ENCODE results near the gene DRAXIN.

Gene DRAXIN

DNA sequence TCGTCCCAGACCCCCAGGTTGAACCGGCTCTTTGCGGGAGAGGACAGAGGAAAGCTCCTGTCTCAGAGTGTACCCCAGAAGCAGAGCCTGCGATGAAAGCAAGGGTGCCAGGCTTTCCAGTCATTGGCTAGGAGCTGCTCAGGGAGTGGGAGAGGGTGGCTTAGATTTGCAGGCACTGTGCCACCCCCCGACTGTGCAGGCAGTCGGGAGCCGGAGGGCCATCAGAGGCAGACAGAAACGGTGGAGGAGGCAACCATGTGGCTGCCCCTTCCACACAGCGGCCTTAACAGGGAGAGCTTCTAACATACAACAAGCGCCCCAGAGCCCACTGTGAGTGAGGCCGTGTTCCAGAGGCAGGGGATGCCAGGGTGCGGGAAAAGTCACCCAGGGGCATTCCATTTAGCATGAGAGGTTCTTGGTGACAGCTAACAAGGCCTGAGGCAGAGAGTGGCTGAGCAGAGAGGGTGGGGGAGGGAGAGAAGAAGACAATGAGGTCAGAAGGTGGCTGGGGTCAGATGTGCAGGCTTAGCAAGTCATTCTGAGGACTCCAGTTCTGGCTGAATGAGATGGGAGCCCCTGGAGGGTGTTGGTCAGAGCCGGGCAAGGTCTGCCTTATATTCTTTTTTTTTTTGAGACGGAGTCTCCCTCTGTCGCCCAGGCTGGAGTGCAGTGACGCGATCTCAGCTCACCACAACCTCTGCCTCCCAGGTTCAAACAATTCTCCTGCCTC is 61.0 kb downstream of the DRAXIN start:
- no peak for FAIRE-seq

DNA sequence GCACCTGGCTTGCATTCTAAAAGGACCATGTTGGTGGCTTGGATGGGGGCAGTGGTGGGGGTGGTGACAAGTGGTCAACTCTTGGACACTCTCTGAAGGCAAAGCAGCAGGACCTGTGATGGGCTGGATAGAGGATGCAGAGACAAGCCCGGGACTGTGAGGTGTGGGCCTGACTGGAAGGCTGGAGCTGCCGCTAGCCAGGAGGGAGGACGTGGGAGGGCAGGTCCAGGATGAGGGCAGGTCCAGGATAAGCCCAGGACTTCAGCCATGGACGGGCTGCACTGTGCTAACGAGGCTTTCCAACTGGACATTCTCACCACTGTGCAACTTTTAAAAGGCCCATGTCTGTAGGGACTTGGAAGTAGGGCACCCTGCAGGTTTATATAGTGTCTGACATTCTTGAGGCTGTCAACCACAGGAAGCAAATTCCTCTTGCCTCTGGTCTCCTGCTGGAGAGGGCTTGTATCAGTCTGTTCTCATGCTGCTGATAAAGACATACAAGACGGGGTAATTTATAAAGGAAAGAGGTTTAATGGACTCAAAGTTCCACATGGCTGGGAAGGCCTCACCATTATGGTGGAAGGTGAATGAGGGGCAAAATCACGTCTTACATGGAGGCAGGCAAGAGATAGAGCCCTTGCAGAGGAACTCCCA is 62.2 kb downstream of the DRAXIN start:
- no peak for FAIRE-seq
- DNase-seq (ENCODE audit: extremely low spot score, insufficient read length, low read depth), result no peak

More for the DNA sequence above, 61.0 kb downstream of the DRAXIN start:
- DNase-seq (ENCODE audit: extremely low spot score, insufficient read length, low read depth), result no peak

DNA sequence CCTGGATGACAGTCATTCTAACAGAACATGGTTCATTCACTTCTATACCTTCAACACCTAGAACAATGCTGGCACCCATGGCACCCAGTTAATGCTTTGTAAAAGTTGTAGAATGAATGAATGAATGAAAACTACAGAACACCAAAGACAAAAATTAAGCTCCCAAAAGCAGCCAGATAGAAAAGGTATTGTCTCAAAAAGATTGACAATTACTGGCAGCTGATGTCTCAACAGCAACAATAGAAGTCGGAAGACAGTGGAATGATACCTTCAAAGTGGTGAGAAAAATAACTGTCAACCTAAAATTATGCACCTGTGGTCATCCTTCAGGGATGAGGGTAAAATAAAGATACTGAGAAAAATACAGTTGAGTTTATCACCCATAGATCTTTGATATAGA is 65.5 kb downstream of the DRAXIN start:
- DNase-seq (ENCODE audit: extremely low spot score, insufficient read length, low read depth) (no peak), FAIRE-seq (no peak)

DNA sequence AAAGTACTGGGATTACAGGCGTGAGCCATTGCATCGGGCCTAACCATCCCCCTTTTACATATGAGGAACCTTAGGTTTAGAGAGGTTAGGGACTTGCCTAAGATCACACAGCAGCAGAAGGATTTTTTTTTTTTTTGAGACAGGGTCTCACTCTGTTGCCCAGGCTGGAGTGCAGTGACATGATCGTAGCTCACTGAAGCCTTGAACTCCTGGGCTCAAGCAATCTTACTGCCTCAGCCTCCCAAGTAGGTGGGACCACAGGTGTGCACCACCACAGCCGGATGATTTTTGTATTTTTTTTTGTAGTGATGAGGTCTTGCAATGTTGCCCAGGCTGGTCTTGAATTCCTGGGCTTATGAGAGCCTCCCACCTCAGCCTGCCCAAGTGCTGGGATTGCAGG is 68.3 kb downstream of the DRAXIN start:
- no peak for FAIRE-seq
- DNase-seq (ENCODE audit: extremely low spot score, insufficient read length, low read depth), result no peak

DNA sequence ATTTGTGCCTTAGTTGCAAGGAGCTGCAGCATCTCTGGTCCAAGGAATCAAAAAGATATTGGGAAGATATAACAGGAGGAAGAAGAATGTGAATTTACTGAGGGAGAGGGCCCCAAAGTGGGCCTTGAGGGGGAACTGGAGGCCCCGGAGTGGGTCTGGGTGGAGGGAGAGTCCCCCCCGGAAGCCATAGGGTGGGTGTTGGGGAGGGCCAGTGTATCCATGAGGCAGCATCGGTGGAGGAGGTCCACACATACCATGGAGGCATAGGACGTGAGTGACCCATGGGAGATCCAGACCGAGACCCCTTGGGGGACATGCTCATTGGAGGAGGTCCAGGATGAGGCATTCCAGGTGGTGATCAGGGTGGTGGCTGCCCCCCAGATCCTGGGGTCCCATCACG is 69.8 kb downstream of the DRAXIN start:
- DNase-seq (ENCODE audit: extremely low spot score, insufficient read length, low read depth) (no peak), FAIRE-seq (no peak)

DNA sequence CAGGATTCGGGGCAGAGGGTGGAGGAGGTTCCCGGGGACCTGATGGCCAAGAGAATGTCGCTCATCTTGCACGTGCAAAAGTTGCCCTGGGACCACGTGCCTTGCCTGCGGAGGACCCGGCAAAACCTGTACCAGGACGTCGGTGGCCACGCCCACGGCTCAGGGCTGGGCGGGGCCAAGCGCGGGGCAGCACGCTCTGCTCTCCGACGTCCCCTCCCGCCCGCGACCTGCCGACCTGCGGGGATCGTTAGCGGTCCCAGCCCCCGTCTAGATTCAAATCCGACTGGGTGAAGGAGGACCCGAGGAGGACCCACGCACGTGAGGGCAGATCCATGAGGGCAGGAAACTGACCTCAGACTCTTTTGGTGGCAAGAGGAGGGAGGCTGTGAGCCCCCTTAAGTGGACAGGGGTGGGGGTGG is 70.5 kb downstream of the DRAXIN start, which contains the start of gene C1orf167:
Gene C1orf167 (plus strand): TSS at position 206 of the 419 bp plus-strand sequence. CDS start 2,208 bp downstream, outside the sequence.
- FAIRE-seq, result no peak
- no peak for DNase-seq (ENCODE audit: extremely low spot score, insufficient read length, low read depth)

DNA sequence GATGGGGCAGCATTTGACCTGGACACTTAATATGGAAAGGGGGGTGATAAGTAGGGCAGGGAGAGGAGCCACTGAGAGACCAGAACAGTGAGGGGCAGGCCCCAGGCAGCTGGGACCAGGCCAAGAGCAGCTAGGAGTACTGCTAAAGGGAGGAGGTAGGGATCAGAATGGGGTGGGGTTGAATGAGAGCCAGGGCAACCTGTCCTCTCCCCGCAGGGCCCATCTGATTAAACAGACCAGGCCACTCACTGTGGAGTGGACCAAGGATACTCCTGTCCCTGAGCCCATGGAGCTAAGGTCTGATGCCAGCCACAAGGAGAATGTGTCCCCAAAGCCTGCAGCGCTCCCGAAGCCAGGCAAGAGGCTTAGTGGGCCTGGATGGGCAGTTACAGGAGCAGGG is 72.6 kb downstream of the DRAXIN start:
- DNase-seq (ENCODE audit: extremely low spot score, insufficient read length, low read depth), result no peak

DNA sequence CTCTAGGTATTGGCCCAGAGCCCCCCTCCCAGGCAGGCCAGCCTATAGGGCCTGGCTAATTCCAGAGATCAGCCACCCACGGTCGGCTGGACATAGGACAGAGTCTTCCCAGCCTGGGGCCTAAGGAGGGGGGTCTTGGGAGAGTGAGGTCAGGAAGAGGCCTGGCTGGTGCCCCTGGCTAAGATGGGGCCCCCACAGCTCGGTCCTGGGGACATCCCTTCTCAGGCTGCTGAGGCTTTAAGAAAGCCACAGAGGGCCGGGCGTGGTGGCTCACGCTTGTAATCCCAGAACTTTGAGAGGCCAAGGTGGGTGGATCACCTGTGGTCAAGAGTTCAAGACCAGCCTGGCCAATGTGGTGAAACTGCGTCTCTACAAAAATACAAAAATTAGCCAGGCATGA is 73.0 kb downstream of the DRAXIN start:
- no peak for FAIRE-seq
- DNase-seq (ENCODE audit: extremely low spot score, insufficient read length, low read depth), result no peak

More for the DNA sequence above, 72.6 kb downstream of the DRAXIN start:
- FAIRE-seq, result no peak

DNA sequence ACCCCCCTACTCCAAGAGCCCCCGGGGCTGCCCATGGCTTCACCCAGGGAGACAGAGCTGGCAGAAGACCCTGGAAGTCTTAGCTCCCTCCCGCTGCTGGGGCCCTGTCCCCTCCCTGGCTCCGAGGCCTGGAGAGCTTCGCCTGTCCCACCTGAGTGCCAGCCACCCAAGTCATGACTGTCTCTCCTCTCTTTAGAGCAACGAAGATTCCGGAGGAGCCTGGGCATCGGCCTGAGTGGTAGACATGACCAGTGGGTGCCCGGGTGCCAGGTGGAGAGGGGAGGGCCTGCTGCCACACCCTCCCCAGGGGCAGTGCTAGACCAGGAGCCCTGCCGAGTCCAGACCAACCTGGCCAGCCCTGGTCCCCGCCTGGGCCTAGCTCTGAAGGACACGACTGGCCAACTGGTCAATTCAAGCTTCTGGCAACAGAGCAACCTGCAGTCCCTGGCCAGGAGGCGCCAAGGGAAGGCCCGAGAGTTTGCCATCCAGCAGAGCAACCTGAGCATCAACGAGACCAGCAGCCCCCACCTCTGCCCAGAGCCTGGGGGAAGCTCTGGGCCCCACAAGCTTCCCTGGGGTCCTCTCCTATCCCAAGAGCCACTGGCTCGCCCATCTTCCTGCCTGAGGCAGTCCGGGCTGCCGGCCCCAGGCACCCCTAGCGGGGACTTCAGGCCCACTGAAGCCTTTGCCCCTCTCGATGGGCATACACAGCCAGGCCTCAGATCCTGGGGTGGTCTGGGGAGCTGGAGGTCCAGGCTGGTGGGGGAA is 74.3 kb downstream of the DRAXIN start:
- no peak for FAIRE-seq
- no peak for DNase-seq (ENCODE audit: extremely low spot score, insufficient read length, low read depth)

DNA sequence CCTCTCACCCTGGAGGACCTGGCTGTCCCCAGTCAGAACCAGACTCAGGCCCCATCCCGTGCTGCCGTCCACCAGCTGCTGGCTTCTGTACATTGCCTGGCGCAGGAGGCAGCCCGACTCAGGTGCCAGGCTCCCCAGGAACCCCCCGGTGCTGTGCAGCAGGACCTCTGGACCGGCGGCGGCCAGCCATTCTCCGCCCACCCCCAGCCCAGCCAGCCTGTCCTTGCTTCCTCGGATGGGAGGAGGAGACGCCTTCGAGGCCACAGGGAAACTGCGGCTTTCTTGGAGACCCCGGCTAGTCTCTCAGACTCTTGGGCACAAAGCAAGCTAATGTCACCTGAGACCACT is 74.9 kb downstream of the DRAXIN start:
- FAIRE-seq (no peak), DNase-seq (ENCODE audit: extremely low spot score, insufficient read length, low read depth) (no peak)

DNA sequence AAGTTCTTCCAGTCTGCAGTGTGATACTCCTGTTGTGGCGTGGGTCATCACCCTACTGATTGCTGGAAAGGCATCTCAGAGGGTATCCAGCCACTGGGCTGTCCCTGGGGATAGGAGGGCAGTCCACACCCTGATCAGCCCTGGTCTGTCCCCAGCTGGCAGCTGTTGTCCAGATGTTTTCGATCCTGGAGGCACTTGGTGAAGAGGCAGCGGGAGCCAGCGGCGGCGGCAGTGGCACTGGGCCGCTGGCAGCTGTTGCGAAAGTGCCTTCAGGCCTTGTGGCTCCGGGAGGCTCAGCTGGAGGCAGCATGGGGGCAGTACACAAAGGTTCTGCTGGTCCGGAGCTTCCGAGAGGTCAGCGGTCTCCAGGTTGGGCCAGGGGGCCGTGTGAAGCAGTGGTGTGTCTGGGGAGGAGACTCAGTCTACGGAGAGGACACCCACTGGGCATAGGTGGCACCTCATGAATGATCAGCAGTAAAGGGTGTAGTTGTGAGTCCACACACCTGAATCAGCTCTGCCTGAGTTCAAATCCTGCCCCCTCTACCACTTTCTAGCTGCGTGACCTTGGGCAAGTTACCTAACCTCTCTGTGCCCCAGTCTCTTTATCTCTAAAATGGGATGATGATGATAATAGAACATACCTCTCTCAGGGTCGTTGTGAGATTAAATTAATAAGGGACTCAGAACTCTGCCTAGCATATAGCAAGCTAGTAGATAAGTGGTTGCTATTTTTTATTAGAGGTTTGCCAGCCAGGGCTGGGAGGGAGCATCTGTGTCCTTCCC is 76.6 kb downstream of the DRAXIN start:
- DNase-seq (ENCODE audit: extremely low spot score, insufficient read length, low read depth) (no peak), FAIRE-seq (no peak)

DNA sequence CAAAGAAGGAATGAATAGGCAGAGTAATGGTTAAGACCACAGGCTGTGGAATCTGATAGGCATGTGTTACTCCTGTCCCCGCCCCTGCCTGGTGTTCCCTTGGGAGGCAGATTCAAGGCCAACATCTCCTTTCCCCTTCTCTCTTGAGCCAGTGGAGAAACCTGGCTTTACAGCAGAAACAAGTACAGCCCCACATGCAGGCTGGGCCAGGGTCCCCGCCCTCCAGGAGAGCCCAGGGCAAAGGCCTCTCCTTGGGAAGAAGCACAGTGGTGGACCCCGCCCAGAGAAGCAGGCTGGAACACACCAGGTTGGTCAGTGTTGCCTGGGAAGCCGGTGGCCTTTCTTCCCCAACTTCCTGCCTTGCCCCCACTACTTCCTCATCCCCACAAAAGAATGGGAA is 77.3 kb downstream of the DRAXIN start:
- FAIRE-seq (no peak), DNase-seq (ENCODE audit: extremely low spot score, insufficient read length, low read depth) (no peak)

DNA sequence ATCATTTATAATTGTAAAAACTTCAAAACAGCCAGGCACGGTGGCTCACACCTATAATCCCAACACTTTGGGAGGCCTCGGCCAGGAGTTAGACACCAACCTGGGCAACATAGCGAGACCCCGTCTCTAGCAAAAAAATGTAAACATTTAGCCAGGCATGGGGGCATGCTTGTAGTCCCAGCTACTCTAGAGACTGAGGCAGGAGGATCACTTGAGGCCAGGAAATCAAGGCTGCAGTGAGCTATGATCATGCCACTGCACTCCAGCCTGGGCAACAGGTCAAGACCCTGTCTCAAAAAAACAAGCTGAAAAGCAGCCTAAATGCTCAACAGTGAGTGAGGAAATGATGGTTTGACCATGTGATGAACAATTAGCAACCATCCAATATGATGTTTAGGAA is 77.8 kb downstream of the DRAXIN start:
- DNase-seq (ENCODE audit: extremely low spot score, insufficient read length, low read depth), result no peak
- FAIRE-seq, result no peak

DNA sequence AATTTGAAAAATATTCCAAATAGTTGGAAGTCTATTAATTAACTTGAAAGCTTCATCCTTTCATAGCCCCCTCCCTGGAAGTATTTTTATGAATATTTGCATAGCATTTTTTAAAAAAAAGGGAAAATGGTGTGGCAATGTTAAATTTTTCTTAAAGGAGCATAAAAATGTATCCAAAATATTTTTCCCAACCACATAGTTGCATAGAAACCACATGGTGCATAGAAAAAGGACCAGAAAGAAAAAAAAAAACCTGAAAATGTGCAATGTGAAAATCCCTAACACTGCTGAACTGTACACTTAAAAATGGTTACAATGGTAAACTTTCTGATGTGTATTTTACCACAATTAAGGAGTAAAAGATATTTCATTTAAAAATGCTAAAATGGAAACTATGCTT is 78.5 kb downstream of the DRAXIN start:
- DNase-seq (ENCODE audit: extremely low spot score, insufficient read length, low read depth), result no peak
- no peak for FAIRE-seq

DNA sequence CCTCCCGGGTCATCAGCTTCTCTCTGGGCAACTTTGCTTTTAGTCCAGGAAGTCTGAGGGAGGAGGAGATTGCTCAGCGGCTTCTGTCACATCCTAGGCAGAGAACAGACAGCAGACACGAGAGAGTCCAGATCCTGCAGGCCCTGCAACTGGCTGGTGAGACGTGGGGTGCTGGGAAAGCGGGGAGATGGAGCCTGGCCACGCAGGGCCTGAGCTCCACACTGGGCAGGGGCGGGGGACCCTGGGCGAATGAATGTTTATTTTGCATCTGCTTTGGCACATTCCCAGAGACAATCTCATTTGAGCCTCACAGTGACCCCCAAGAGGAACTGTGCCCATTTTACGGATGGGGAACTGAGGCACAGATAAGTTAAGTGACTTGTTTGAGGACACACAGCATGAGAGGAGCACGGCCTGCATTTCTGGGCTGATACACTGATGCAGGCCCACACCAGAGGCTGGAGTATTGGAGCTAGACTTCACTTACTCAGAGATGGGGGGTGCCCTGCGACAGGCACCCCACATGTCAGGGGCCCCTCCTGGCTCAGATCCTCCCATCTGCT is 80.1 kb downstream of the DRAXIN start:
- no peak for DNase-seq (ENCODE audit: extremely low spot score, insufficient read length, low read depth)
- no peak for FAIRE-seq

DNA sequence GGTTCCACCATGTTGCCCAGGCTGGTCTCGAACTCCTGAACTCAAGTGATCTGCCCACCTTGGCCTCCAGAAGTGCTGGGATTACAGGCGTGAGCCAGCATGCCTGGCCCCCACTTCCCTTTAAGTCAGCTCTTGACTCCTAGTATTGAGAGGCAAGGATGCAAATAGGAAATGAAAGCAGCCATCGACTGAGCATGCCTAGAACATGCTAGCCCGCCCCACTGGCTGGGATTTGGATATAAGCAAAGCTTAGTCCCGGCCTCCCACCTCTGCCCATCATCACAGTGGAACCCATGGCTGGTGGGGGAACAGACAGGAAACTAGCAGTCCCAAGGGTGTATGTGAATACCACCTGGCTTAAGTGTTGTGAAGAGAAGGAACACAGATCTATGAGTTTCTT is 80.9 kb downstream of the DRAXIN start:
- FAIRE-seq (no peak), DNase-seq (ENCODE audit: extremely low spot score, insufficient read length, low read depth) (no peak)

DNA sequence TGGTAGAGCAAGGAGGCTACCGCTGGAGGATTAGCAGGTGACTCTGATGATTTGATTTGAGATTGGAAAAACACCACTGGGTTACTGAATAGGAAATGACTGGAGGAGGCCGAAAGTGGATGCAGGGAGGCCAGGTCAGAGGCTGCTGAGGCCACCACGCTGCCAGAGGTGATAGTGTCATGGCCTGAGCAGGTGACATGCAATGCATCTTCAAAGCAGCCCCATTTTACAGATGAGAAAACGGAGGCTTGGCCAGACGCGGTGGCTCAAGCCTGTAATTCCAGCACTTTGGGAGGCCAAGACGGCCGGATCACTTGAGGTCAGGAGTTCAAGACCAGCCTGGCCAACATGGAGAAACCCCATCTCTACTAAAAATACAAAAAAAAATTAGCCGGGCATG is 83.2 kb downstream of the DRAXIN start:
- DNase-seq (ENCODE audit: extremely low spot score, insufficient read length, low read depth) (no peak), FAIRE-seq (no peak)
